Naive thymus-derived CD4-positive, alpha-beta T cell (primary cell): ENCODE data around the gene DGCR2. TPM values are rescaled to one million over a fixed set of nuclear protein-coding genes. Genes with fewer than 3 reads are reported as not detected.

Experiments
- ATAC-seq: fragments of 150-1000 bp; cut with Tn5 transposase; 2 replicates; pipeline ENCODE4 v1.10.0; 2021; ENCODE audit warnings: mild to moderate bottlenecking, moderate library complexity
- CTCF ChIA-PET: fragments of 350-600 bp; sonication (Branson Sonifier 250); formaldehyde crosslinking; loops from one replicate; lab custom pipeline; 2021; ENCODE audit warnings: antibody characterized with exemption; lab: Charles Lee
- POLR2A ChIA-PET: fragments of 350-600 bp; sonication (Branson Sonifier 250); formaldehyde crosslinking; loops from one replicate; lab custom pipeline; 2021; ENCODE audit warnings: antibody characterized with exemption, inconsistent platforms; lab: Charles Lee
- DNase-seq, 9 donors: peaks; one replicate each; pipeline versions ENCODE4 v3.0.0 to v3.0.0-alpha.2; 2020 to 2022; ENCODE audit warnings: mixed read lengths in 1 of 9
- H3K27ac ChIP-seq: one replicate; pipeline ENCODE4 v1.7.0; 2013; ENCODE audit warnings: mild to moderate bottlenecking, low read depth, low read length, moderate library complexity
- H3K27me3 ChIP-seq, 2 donors: one replicate each; pipeline ENCODE4 v1.7.0; 2013; ENCODE audit warnings: low read length in 2 of 2, mild to moderate bottlenecking in 2 of 2, moderate library complexity in 2 of 2; ENCODE audit not compliant: control insufficient read depth in 2 of 2, insufficient read depth in 2 of 2
- H3K36me3 ChIP-seq, 3 experiments: 1 replicate in 2 of 3; 2 replicates in 1 of 3; pipeline ENCODE4 v1.7.0; 2013; ENCODE audit warnings: low read length in 3 of 3, mild to moderate bottlenecking in 3 of 3, moderate library complexity in 1 of 3; ENCODE audit not compliant: insufficient read depth in 3 of 3, control insufficient read depth in 2 of 3
- H3K4me1 ChIP-seq, 2 donors: one replicate each; pipeline ENCODE4 v1.7.0; 2013; ENCODE audit warnings: low read length in 2 of 2, mild to moderate bottlenecking in 2 of 2, moderate library complexity in 1 of 2; ENCODE audit not compliant: control insufficient read depth in 2 of 2, insufficient read depth in 2 of 2
- H3K4me3 ChIP-seq: 2 replicates; pipeline ENCODE4 v1.7.0; 2013; ENCODE audit warnings: mild to moderate bottlenecking, low read length
- H3K9me3 ChIP-seq, 3 experiments: 1 replicate in 2 of 3; 2 replicates in 1 of 3; pipeline ENCODE4 v1.7.0; 2013; ENCODE audit warnings: low read length in 3 of 3; ENCODE audit not compliant: control insufficient read depth in 2 of 3
- H3K27ac Mint-ChIP-seq, 9 donors: one replicate each; pipeline ENCODE4 v1.8.0; 2020 to 2022; ENCODE audit warnings: mixed read lengths in 9 of 9, mild to moderate bottlenecking in 8 of 9, moderate library complexity in 5 of 9, inconsistent platforms in 2 of 9
- H3K27me3 Mint-ChIP-seq, 5 donors: one replicate each; pipeline ENCODE4 v1.8.0; 2021 to 2022; ENCODE audit warnings: mixed read lengths in 5 of 5, mild to moderate bottlenecking in 1 of 5
- H3K36me3 Mint-ChIP-seq, 5 donors: one replicate each; pipeline ENCODE4 v1.8.0; 2020 to 2022; ENCODE audit warnings: mixed read lengths in 5 of 5, mild to moderate bottlenecking in 3 of 5, inconsistent platforms in 1 of 5
- H3K4me1 Mint-ChIP-seq, 7 donors: one replicate each; pipeline ENCODE4 v1.8.0; 2020 to 2022; ENCODE audit warnings: mixed read lengths in 7 of 7, mild to moderate bottlenecking in 3 of 7, inconsistent platforms in 1 of 7
- H3K4me3 Mint-ChIP-seq, 10 donors: one replicate each; pipeline ENCODE4 v1.8.0; 2020 to 2022; ENCODE audit warnings: mild to moderate bottlenecking in 10 of 10, mixed read lengths in 10 of 10, moderate library complexity in 6 of 10, inconsistent platforms in 2 of 10
- H3K9me3 Mint-ChIP-seq, 11 donors: one replicate each; pipeline ENCODE4 v1.8.0; 2020 to 2022; ENCODE audit warnings: mixed read lengths in 11 of 11, mild to moderate bottlenecking in 4 of 11, inconsistent platforms in 1 of 11, moderate library complexity in 1 of 11
- intact Hi-C, 2 donors: fragments of 100-400 bp; cut with micrococcal nuclease; formaldehyde crosslinking; loops; one replicate each; pipeline ENCODE4 v1.15.1; 2023
- polyA plus RNA-seq, 2 donors: library from polyadenylated mRNA; unstranded; fragments of 300-500 nt; fragmentation: Illumina TruSeq; gene quantifications; one replicate each; pipeline ENCODE4 v1.2.3, GENCODE V29; 2021
- total RNA-seq, 6 experiments: library from RNA in 5 of 6; stranded (reverse) in 5 of 6; gene quantifications; 1 replicate in 5 of 6; 2 replicates in 1 of 6; pipeline ENCODE4 v1.2.3 and lab custom pipeline; 2021 to 2026

Gene DGCR2
- total and polyA plus RNA-seq, 7 experiments from 2014 or later, result 38.8 to 81.9 (median 50.4) TPM

- Histone ChIP-seq H3K4me3 (no peak overlapping the region), H3K4me1 (no peaks in the 10 kb centered on the region), H3K27ac (no peak overlapping the region), H3K9me3 (no peaks in the 10 kb centered on the region), H3K36me3 (no peaks in the 10 kb centered on the region), H3K27me3 (peaks cover 0 to 8% of the 10 kb centered on the region in 2 donors)
- H3K4me3 Mint-ChIP-seq, result peak overlapping the region; percentile 27 to 91 (median 70)
- H3K27me3 Mint-ChIP-seq, result peaks cover 39 to 70% (median 47%) of the 10 kb centered on the region in 5 donors
- H3K9me3 Mint-ChIP-seq, result peaks cover 0 to 10% (median 5%) of the 10 kb centered on the region in 11 donors
- peaks cover 0 to 12% (median 5%) of the 10 kb centered on the region in 5 donors for H3K36me3 Mint-ChIP-seq
- DNase-seq (no peak), ATAC-seq (no peak)
- ChIA-PET CTCF (no interaction called here), POLR2A (no interaction called here)
- peaks cover 3 to 17% (median 12%) of the 10 kb centered on the region in 7 donors for H3K4me1 Mint-ChIP-seq
- H3K27ac Mint-ChIP-seq, result peak overlapping the region in 1 of 9 donors; percentile 65
- intact Hi-C loops, result no loop called here
Measured at GRCh38 chr22:19151329-19152191, 29.3 kb upstream of the DGCR2 start.

- peak overlapping the region; percentile 27 to 91 (median 74) for H3K4me3 Mint-ChIP-seq
- intact Hi-C loops, result no loop called here
- peaks cover 0 to 8% of the 10 kb centered on the region in 2 donors for H3K27me3 ChIP-seq
- H3K27ac Mint-ChIP-seq, result peak overlapping the region in 2 of 9 donors; percentile 19 to 65
- DNase-seq, result no peak
- H3K4me3 ChIP-seq, result no peak overlapping the region
- H3K9me3 Mint-ChIP-seq, result peaks cover 0 to 10% (median 5%) of the 10 kb centered on the region in 11 donors
- no peaks in the 10 kb centered on the region for H3K36me3 ChIP-seq
- ChIA-PET CTCF (no interaction called here), POLR2A (no interaction called here)
- peaks cover 0 to 12% (median 5%) of the 10 kb centered on the region in 5 donors for H3K36me3 Mint-ChIP-seq
- no peaks in the 10 kb centered on the region for H3K9me3 ChIP-seq
- ATAC-seq, result no peak
- H3K27ac ChIP-seq, result no peak overlapping the region
- peaks cover 39 to 76% (median 47%) of the 10 kb centered on the region in 5 donors for H3K27me3 Mint-ChIP-seq
- peaks cover 3 to 17% (median 12%) of the 10 kb centered on the region in 7 donors for H3K4me1 Mint-ChIP-seq
- no peaks in the 10 kb centered on the region for H3K4me1 ChIP-seq
Measured at GRCh38 chr22:19150482-19151328, 28.5 kb upstream of the DGCR2 start.

- H3K4me3 ChIP-seq, result no peak within 1 kb of the TSS
- Mint-ChIP-seq H3K4me3 (peak within 1 kb of the TSS; percentile 27 to 91 (median 74)), H3K27ac (peak within 1 kb of the TSS in 2 of 9 donors; percentile 19 to 65), H3K4me1 (peaks cover 3 to 17% (median 12%) of the 10 kb centered on the region in 7 donors), H3K36me3 (peaks cover 0 to 12% (median 5%) of the 10 kb centered on the region in 5 donors), H3K27me3 (peaks cover 38 to 73% (median 45%) of the 10 kb centered on the region in 5 donors), H3K9me3 (peaks cover 0 to 10% (median 5%) of the 10 kb centered on the region in 11 donors)
- H3K4me1 ChIP-seq, result no peaks in the 10 kb centered on the region
- POLR2A ChIA-PET, result no interaction called here
- intact Hi-C loops, result loop anchor here in 1 of 2 donors (10.0 kb wide), 2 partner anchors 445 to 965 kb away; partner anchors contain the start of genes RANBP1 and TRMT2A
- H3K9me3 ChIP-seq, result no peaks in the 10 kb centered on the region
- CTCF ChIA-PET, result no interaction called here
- H3K36me3 ChIP-seq, result no peaks in the 10 kb centered on the region
- DNase-seq (no peak), ATAC-seq (no peak)
- H3K27ac ChIP-seq, result no peak within 1 kb of the TSS
- peaks cover 0 to 8% of the 10 kb centered on the region in 2 donors for H3K27me3 ChIP-seq
Measured at GRCh38 chr22:19149991-19150390, 27.8 kb upstream of the DGCR2 start, which contains the start of gene GSC2. Gene GSC2 (minus strand): TSS chr22:19150292. CDS start chr22:19150283, 9 bp downstream.

- H3K4me3 Mint-ChIP-seq, result peak overlapping the region in 7 of 10 donors; percentile 43 to 72 (median 66)
- ChIA-PET POLR2A (interaction anchor here (0.6 kb wide), 1 partner anchor 22 kb away, joined by 3 read pairs; no protein-coding TSS in a partner anchor), CTCF (no interaction called here)
Measured at GRCh38 chr22:19149047-19149883, 27.1 kb upstream of the DGCR2 start.

GRCh38 chr22:19148417-19149046 is 26.3 kb upstream of the DGCR2 start:
- peaks cover 30 to 65% (median 34%) of the 10 kb centered on the region in 5 donors for H3K27me3 Mint-ChIP-seq
- H3K4me1 Mint-ChIP-seq, result peaks cover 12 to 31% (median 24%) of the 10 kb centered on the region in 7 donors
- Histone ChIP-seq H3K4me1 (no peaks in the 10 kb centered on the region), H3K4me3 (no peak overlapping the region), H3K27me3 (peaks cover 0 to 8% of the 10 kb centered on the region in 2 donors), H3K36me3 (peaks cover 0 to 4% (median 0%) of the 10 kb centered on the region in 3 experiments), H3K9me3 (no peaks in the 10 kb centered on the region), H3K27ac (no peak overlapping the region)
- ChIA-PET POLR2A (no interaction called here), CTCF (no interaction called here)
- H3K4me3 Mint-ChIP-seq, result peak overlapping the region in 5 of 10 donors; percentile 34 to 72 (median 45)
- DNase-seq (no peak), ATAC-seq (no peak)
- intact Hi-C loops, result loop anchor here in 1 of 2 donors (10.0 kb wide), 2 partner anchors 446 to 966 kb away; partner anchors contain the start of genes RANBP1 and TRMT2A
- peaks cover 0 to 10% (median 6%) of the 10 kb centered on the region in 5 donors for H3K36me3 Mint-ChIP-seq
- no peak overlapping the region for H3K27ac Mint-ChIP-seq
- peaks cover 0 to 6% (median 5%) of the 10 kb centered on the region in 11 donors for H3K9me3 Mint-ChIP-seq

More at GRCh38 chr22:19149047-19149883, 27.1 kb upstream of the DGCR2 start:
- H3K36me3 ChIP-seq, result peaks cover 0 to 2% (median 0%) of the 10 kb centered on the region in 3 experiments
- H3K4me3 ChIP-seq, result no peak overlapping the region
- ATAC-seq, result peak; percentile 24
- H3K4me1 ChIP-seq, result no peaks in the 10 kb centered on the region
- intact Hi-C loops, result loop anchor here in 1 of 2 donors (10.0 kb wide), 2 partner anchors 446 to 966 kb away; partner anchors contain the start of genes RANBP1 and TRMT2A
- peaks cover 35 to 70% (median 39%) of the 10 kb centered on the region in 5 donors for H3K27me3 Mint-ChIP-seq
- H3K9me3 ChIP-seq, result no peaks in the 10 kb centered on the region
- no peak overlapping the region for H3K27ac ChIP-seq
- peaks cover 0 to 12% (median 5%) of the 10 kb centered on the region in 5 donors for H3K36me3 Mint-ChIP-seq
- peak in 8 of 9 donors; percentile 20 to 58 (median 42) for DNase-seq
- peaks cover 6 to 24% (median 17%) of the 10 kb centered on the region in 7 donors for H3K4me1 Mint-ChIP-seq
- H3K9me3 Mint-ChIP-seq, result peaks cover 0 to 10% (median 5%) of the 10 kb centered on the region in 11 donors
- no peak overlapping the region for H3K27ac Mint-ChIP-seq
- H3K27me3 ChIP-seq, result peaks cover 0 to 8% of the 10 kb centered on the region in 2 donors
